B cell (primary cell): ENCODE results near the gene CARD10. TPM values are rescaled to one million over a fixed set of nuclear protein-coding genes. Genes with fewer than 3 reads are reported as not detected.

Source experiments
- ATAC-seq: fragments of 200-7000 bp; cut with Tn5 transposase; one replicate; pipeline ENCODE4 v1.10.0; 2021; ENCODE audit warnings: low read depth, mild to moderate bottlenecking, moderate number of reproducible peaks, moderate library complexity
- CTCF ChIA-PET: fragments of 350-600 bp; sonication (Branson Sonifier 250); formaldehyde crosslinking; loops from one replicate; lab custom pipeline; 2021; ENCODE audit warnings: antibody characterized with exemption, inconsistent platforms; lab: Charles Lee
- POLR2A ChIA-PET: fragments of 350-600 bp; sonication (Branson Sonifier 250); formaldehyde crosslinking; loops from one replicate; lab custom pipeline; 2021; ENCODE audit warnings: antibody characterized with exemption; lab: Charles Lee
- DNase-seq: peaks from one replicate; pipeline ENCODE4 v3.0.0; 2013
- H2AFZ ChIP-seq: 2 replicates; pipeline ENCODE4 v1.6.1; 2012; ENCODE audit warnings: mild to moderate bottlenecking, low read depth, low read length; ENCODE audit not compliant: insufficient read depth, poor library complexity, severe bottlenecking
- H3K27ac ChIP-seq, 2 donors: 1 replicate in 1 of 2; 2 replicates in 1 of 2; pipeline ENCODE4 v1.5.1; 2012 to 2013; ENCODE audit warnings: low read length in 2 of 2, mild to moderate bottlenecking in 2 of 2, moderate library complexity in 1 of 2
- H3K27me3 ChIP-seq, 4 experiments: fragments of 200-600 bp in 1 of 4; sonication (generic) in 1 of 4; replicated peaks in 1 of 4; 1 replicate in 2 of 4; 2 replicates in 2 of 4; pipeline versions ENCODE4 v1.6.1 to v1.7.0; 2013 to 2016; ENCODE audit warnings: low read length in 3 of 4, mild to moderate bottlenecking in 2 of 4, mixed read lengths in 1 of 4, moderate library complexity in 1 of 4; ENCODE audit not compliant: insufficient read depth in 4 of 4, control insufficient read depth in 3 of 4; ENCODE audit errors: control extremely low read depth in 1 of 4
- H3K36me3 ChIP-seq, 2 experiments: replicated peaks in 1 of 2; 1 replicate in 1 of 2; 2 replicates in 1 of 2; pipeline versions ENCODE4 v1.6.1 to v1.7.1; 2013; ENCODE audit warnings: low read length in 1 of 2; ENCODE audit not compliant: insufficient read depth in 2 of 2, control insufficient read depth in 1 of 2; ENCODE audit errors: control extremely low read depth in 1 of 2, extremely low read depth in 1 of 2
- H3K4me1 ChIP-seq, 2 donors: fragments of 200-600 bp in 1 of 2; sonication (generic) in 1 of 2; 1 replicate in 1 of 2; 2 replicates in 1 of 2; pipeline versions ENCODE4 v1.5.1 to v1.6.1; 2013 to 2017; ENCODE audit warnings: low read length in 2 of 2; ENCODE audit not compliant: control insufficient read depth in 2 of 2, insufficient read depth in 2 of 2
- H3K4me2 ChIP-seq: replicated peaks from 2 replicates; pipeline ENCODE3; 2012; ENCODE audit warnings: mild to moderate bottlenecking, low read depth, low read length; ENCODE audit not compliant: poor library complexity, severe bottlenecking
- H3K4me3 ChIP-seq, 5 experiments: fragments of 200-600 bp in 1 of 5; sonication (generic) in 1 of 5; 1 replicate in 3 of 5; 2 replicates in 2 of 5; pipeline versions ENCODE4 v1.5.1 to v1.7.0; 2011 to 2016; ENCODE audit warnings: low read length in 4 of 5, mild to moderate bottlenecking in 4 of 5, low read depth in 2 of 5, control low read depth in 1 of 5, moderate library complexity in 1 of 5; ENCODE audit not compliant: insufficient read depth in 1 of 5; ENCODE audit errors: control extremely low read depth in 1 of 5, extremely low read depth in 1 of 5
- H3K79me2 ChIP-seq: fragments of 200-600 bp; sonication (generic); one replicate; pipeline ENCODE4 v1.6.0; 2016; ENCODE audit warnings: low read length; ENCODE audit not compliant: control insufficient read depth, insufficient read depth
- H3K9ac ChIP-seq: fragments of 200-600 bp; sonication (generic); 2 replicates; pipeline ENCODE4 v1.6.1; 2017; ENCODE audit warnings: mild to moderate bottlenecking, low read length, moderate library complexity
- H3K9me3 ChIP-seq, 3 donors: one replicate each; pipeline versions ENCODE4 v1.6.1 to v1.7.1; 2013; ENCODE audit warnings: low read length in 2 of 3; ENCODE audit not compliant: control insufficient read depth in 2 of 3, insufficient read depth in 1 of 3; ENCODE audit errors: control extremely low read depth in 1 of 3
- H4K20me1 ChIP-seq: 2 replicates; pipeline ENCODE4 v1.6.0; 2012; ENCODE audit warnings: mild to moderate bottlenecking, low read length; ENCODE audit not compliant: insufficient read depth, control insufficient read depth, poor library complexity, severe bottlenecking
- H3K27ac Mint-ChIP-seq: one replicate; pipeline ENCODE4 v1.8.0; 2021; ENCODE audit warnings: mixed read lengths
- H3K27me3 Mint-ChIP-seq: one replicate; pipeline ENCODE4 v1.8.0; 2021; ENCODE audit warnings: mixed read lengths
- H3K4me1 Mint-ChIP-seq: one replicate; pipeline ENCODE4 v1.8.0; 2021; ENCODE audit warnings: mixed read lengths
- H3K4me3 Mint-ChIP-seq: one replicate; pipeline ENCODE4 v1.8.0; 2021; ENCODE audit warnings: mixed read lengths
- H3K9me3 Mint-ChIP-seq: one replicate; pipeline ENCODE4 v1.8.0; 2022; ENCODE audit warnings: mixed read lengths; ENCODE audit not compliant: insufficient read depth
- CTCF ChIP-seq: fragments of 200-600 bp; IDR thresholded peaks from one replicate; pipeline ENCODE4 v1.8.0; 2022; ENCODE audit warnings: antibody characterized with exemption, mild to moderate bottlenecking
- EZH2 ChIP-seq: IDR thresholded peaks from 2 replicates; pipeline ENCODE4 v1.6.1; 2012; ENCODE audit warnings: borderline replicate concordance, low read depth, mild to moderate bottlenecking, moderate library complexity, low read length; ENCODE audit not compliant: insufficient read depth, poor library complexity, severe bottlenecking
- WGBS: methylation state at CpG from one replicate; pipeline ENCODE4 v1.1.5; 2013; ENCODE audit warnings: missing lambda C conversion rate; ENCODE audit not compliant: insufficient coverage; 5-methylcytosine and 5-hydroxymethylcytosine counted together
- intact Hi-C: fragments of 100-400 bp; cut with micrococcal nuclease; formaldehyde crosslinking; loops from one replicate; pipeline ENCODE4 v1.10.0; 2022
- polyA plus RNA-seq: library from polyadenylated mRNA; depleted of rRNA; stranded (reverse); fragments of >200 nt; gene quantifications from 2 replicates; pipeline ENCODE4 v1.2.3, GENCODE V29; 2012
- total RNA-seq, 2 donors: library from RNA; stranded (reverse); fragments of 120-200 nt in 1 of 2; gene quantifications; 1 replicate in 1 of 2; 2 replicates in 1 of 2; pipeline versions ENCODE4 v1.2.3 to v1.2.4, GENCODE V29; 2013 to 2022

The CARD10 gene
- total and polyA plus RNA-seq, 2 donors (not counting 1 experiment from before 2014, with no cell fraction given), result not detected

- no peak for TF ChIP-seq EZH2
- TF ChIP-seq CTCF, result no peak
- Histone ChIP-seq H3K4me2 (no peak overlapping the region), H3K36me3 (peaks cover 1 to 11% of the 10 kb centered on the region in 2 experiments), H3K4me1 (no peaks in the 10 kb centered on the region), H3K9ac (no peak overlapping the region), H2AFZ (no peak overlapping the region), H3K27me3 (no peaks in the 10 kb centered on the region), H3K4me3 (no peak overlapping the region), H3K79me2 (no peaks in the 10 kb centered on the region), H4K20me1 (no peaks in the 10 kb centered on the region), H3K9me3 (no peaks in the 10 kb centered on the region), H3K27ac (no peak overlapping the region)
- Mint-ChIP-seq H3K27ac (no peak overlapping the region), H3K9me3 (no peaks in the 10 kb centered on the region), H3K4me1 (peaks cover 15% of the 10 kb centered on the region), H3K27me3 (no peaks in the 10 kb centered on the region), H3K4me3 (no peak overlapping the region)
- DNase-seq, result no peak
- intact Hi-C loops, result no loop called here
- ChIA-PET CTCF (interaction anchor here (1.1 to 2.0 kb wide), 2 partner anchors 11 kb away, joined by 5 to 6 read pairs; no protein-coding TSS in a partner anchor), POLR2A (no interaction called here)
- WGBS, result 69% methylated on average over 4 of the region's 6 CpGs
- ATAC-seq, result no peak
These were observed 57.3 kb downstream of the CARD10 start for GRCh38 chr22:37461961-37462360.

- Histone ChIP-seq H3K27me3 (no peaks in the 10 kb centered on the region), H3K4me1 (no peaks in the 10 kb centered on the region), H3K36me3 (peaks cover 1 to 7% of the 10 kb centered on the region in 2 experiments), H3K9ac (no peak overlapping the region), H4K20me1 (no peaks in the 10 kb centered on the region), H3K9me3 (no peaks in the 10 kb centered on the region), H3K4me3 (no peak overlapping the region), H3K79me2 (no peaks in the 10 kb centered on the region), H2AFZ (no peak overlapping the region), H3K27ac (no peak overlapping the region), H3K4me2 (no peak overlapping the region)
- WGBS, result no CpG with 5 or more reads among the region's 3 CpGs
- CTCF ChIA-PET, result no interaction called here
- H3K27ac Mint-ChIP-seq, result no peak overlapping the region
- H3K4me3 Mint-ChIP-seq, result no peak overlapping the region
- no peaks in the 10 kb centered on the region for H3K9me3 Mint-ChIP-seq
- no peaks in the 10 kb centered on the region for H3K27me3 Mint-ChIP-seq
- POLR2A ChIA-PET, result no interaction called here
- DNase-seq (no peak), ATAC-seq (no peak)
- TF ChIP-seq CTCF (no peak), EZH2 (no peak)
- H3K4me1 Mint-ChIP-seq, result peaks cover 14% of the 10 kb centered on the region
- intact Hi-C loops, result no loop called here
These were observed 58.5 kb downstream of the CARD10 start for GRCh38 chr22:37460684-37461083.
